Testis (tissue), 2 donors: ENCODE measurements around the gene PDAP1.
"Not testable (repeated sequence)": the region's sequence is repeated elsewhere in the genome, so short reads cannot be mapped to it uniquely, and the experiment has no call there.

ENCODE experiments used
- CTCF ChIP-seq, 3 experiments: fragments of 450-650 bp in 2 of 3; fragments of 200-600 bp in 1 of 3; sonication (generic) in 1 of 3; IDR thresholded peaks; one replicate each; pipeline ENCODE4 v1.5.1; 2016 to 2019; ENCODE audit warnings: antibody characterized with exemption in 3 of 3, mild to moderate bottlenecking in 2 of 3, moderate library complexity in 1 of 3
- POLR2A ChIP-seq: fragments of 450-650 bp; IDR thresholded peaks from one replicate; pipeline ENCODE4 v1.6.1; 2017; ENCODE audit warnings: antibody characterized with exemption, mild to moderate bottlenecking, moderate library complexity

GRCh38 chr7:99431756-99432540 is 23.6 kb upstream of the PDAP1 start:
- TF ChIP-seq CTCF (IDR thresholded peaks at IDR 0.05); POLR2A: not testable (repeated sequence)
